H1 (cell line): ENCODE measurements around the gene BAZ2B. TPM values are rescaled to one million over a fixed set of nuclear protein-coding genes. Genes with fewer than 3 reads are reported as not detected.

Experiments
- CTCF ChIA-PET: fragments of 300-600 bp; sonication (Branson Sonifier 250); formaldehyde crosslinking; loops from one replicate; lab custom pipeline; 2021; ENCODE audit not compliant: partially characterized antibody; lab: Charles Lee
- POLR2A ChIA-PET: fragments of 300-600 bp; sonication (Branson Sonifier 250); formaldehyde crosslinking; loops from one replicate; lab custom pipeline; 2021; ENCODE audit warnings: inconsistent platforms; ENCODE audit not compliant: partially characterized antibody; lab: Charles Lee
- DNase-seq, 2 experiments: peaks; one replicate each; pipeline versions ENCODE4 v3.0.0 to v3.0.0-alpha.2; 2010 to 2022; ENCODE audit warnings: low spot score in 2 of 2, low read depth in 1 of 2, mixed read lengths in 1 of 2
- FAIRE-seq: peaks from 2 replicates; lab custom pipeline; 2011; peaks lifted over from hg19 to GRCh38; lab: Jason Lieb, UNC
- H2AFZ ChIP-seq: 2 replicates; pipeline ENCODE4 v1.8.1; 2012; ENCODE audit warnings: low read length, inconsistent platforms
- H2AK5ac ChIP-seq: 2 replicates; pipeline ENCODE4 v1.6.1; 2013; ENCODE audit warnings: low read depth, low read length
- H2BK120ac ChIP-seq: replicated peaks from 2 replicates; pipeline ENCODE3; 2013; ENCODE audit warnings: low read depth, low read length, inconsistent platforms
- H2BK12ac ChIP-seq: 2 replicates; pipeline ENCODE4 v1.6.1; 2013; ENCODE audit warnings: low read depth, low read length
- H2BK15ac ChIP-seq: 2 replicates; pipeline ENCODE4 v1.6.1; 2013; ENCODE audit warnings: low read length
- H2BK20ac ChIP-seq: 2 replicates; pipeline ENCODE4 v1.6.1; 2013; ENCODE audit warnings: low read length
- H2BK5ac ChIP-seq: 2 replicates; pipeline ENCODE4 v1.6.1; 2013; ENCODE audit warnings: low read depth, low read length
- H3K14ac ChIP-seq: 2 replicates; pipeline ENCODE4 v1.6.1; 2013; ENCODE audit warnings: inconsistent platforms; ENCODE audit not compliant: insufficient read length
- H3K18ac ChIP-seq: 2 replicates; pipeline ENCODE4 v1.6.1; 2013; ENCODE audit warnings: low read length; ENCODE audit errors: extremely low read depth
- H3K23ac ChIP-seq: 2 replicates; pipeline ENCODE4 v1.6.1; 2013; ENCODE audit warnings: inconsistent platforms; ENCODE audit not compliant: insufficient read length
- H3K23me2 ChIP-seq: 2 replicates; pipeline ENCODE4 v1.6.1; 2013; ENCODE audit warnings: low read depth, low read length
- H3K27ac ChIP-seq: 2 replicates; pipeline ENCODE4 v1.6.1; 2011; ENCODE audit warnings: low read depth, low read length, inconsistent platforms
- H3K27me3 ChIP-seq, 4 experiments: replicated peaks in 1 of 4; 1 replicate in 1 of 4; 2 replicates in 3 of 4; pipeline versions ENCODE4 v1.6.1 to v1.8.1; 2011 to 2013; ENCODE audit warnings: low read length in 3 of 4, mild to moderate bottlenecking in 3 of 4, inconsistent platforms in 2 of 4, mixed read lengths in 2 of 4, moderate library complexity in 1 of 4; ENCODE audit not compliant: control insufficient read depth in 3 of 4, insufficient read depth in 3 of 4; ENCODE audit errors: extremely low read depth in 1 of 4
- H3K36me3 ChIP-seq, 4 experiments: 2 replicates each; pipeline versions ENCODE4 v1.6.1 to v1.8.1; 2011 to 2013; ENCODE audit warnings: mild to moderate bottlenecking in 4 of 4, low read length in 3 of 4, moderate library complexity in 2 of 4, control low read depth in 1 of 4, inconsistent platforms in 1 of 4; ENCODE audit not compliant: insufficient read depth in 4 of 4, control insufficient read depth in 2 of 4
- H3K4ac ChIP-seq: replicated peaks from 2 replicates; pipeline ENCODE3; 2013; ENCODE audit warnings: low read length, low read depth, mixed read lengths, inconsistent platforms; ENCODE audit not compliant: insufficient read length
- H3K4me1 ChIP-seq, 4 experiments: replicated peaks in 1 of 4; 1 replicate in 1 of 4; 2 replicates in 3 of 4; pipeline versions ENCODE4 v1.6.1 to v1.8.1; 2011 to 2013; ENCODE audit warnings: low read length in 3 of 4, inconsistent platforms in 2 of 4, mixed read lengths in 1 of 4; ENCODE audit not compliant: insufficient read depth in 4 of 4, control insufficient read depth in 3 of 4
- H3K4me2 ChIP-seq, 2 experiments: 2 replicates each; pipeline versions ENCODE4 v1.6.1 to v1.8.1; 2011 to 2013; ENCODE audit warnings: low read depth in 2 of 2, low read length in 2 of 2, control low read depth in 1 of 2, inconsistent platforms in 1 of 2, mild to moderate bottlenecking in 1 of 2; ENCODE audit not compliant: insufficient read depth in 1 of 2
- H3K4me3 ChIP-seq, 4 experiments: fragments of 200-600, 300-600 bp in 1 of 4; sonication (generic), shearing (Covaris generic), sonication (Bioruptor Twin) in 1 of 4; 2 replicates each; pipeline versions ENCODE4 v1.5.1 to v1.8.1; 2011 to 2016; ENCODE audit warnings: low read length in 4 of 4, low read depth in 3 of 4, control low read depth in 2 of 4, inconsistent platforms in 2 of 4, mild to moderate bottlenecking in 2 of 4, mixed read lengths in 1 of 4, moderate library complexity in 1 of 4; ENCODE audit not compliant: insufficient read depth in 2 of 4; ENCODE audit errors: extremely low read depth in 1 of 4
- H3K56ac ChIP-seq: replicated peaks from 2 replicates; pipeline ENCODE3; 2013; ENCODE audit warnings: low read depth, mild to moderate bottlenecking, mixed read lengths, low read length, inconsistent platforms; ENCODE audit not compliant: insufficient read length
- H3K79me1 ChIP-seq: 2 replicates; pipeline ENCODE4 v1.6.1; 2013; ENCODE audit warnings: low read depth, low read length, control low read depth
- H3K79me2 ChIP-seq, 2 experiments: 2 replicates each; pipeline versions ENCODE4 v1.6.1 to v1.8.1; 2012 to 2013; ENCODE audit warnings: low read length in 2 of 2, mild to moderate bottlenecking in 2 of 2, inconsistent platforms in 1 of 2; ENCODE audit not compliant: insufficient read depth in 2 of 2, control insufficient read depth in 1 of 2
- H3K9ac ChIP-seq, 4 experiments: replicated peaks in 1 of 4; 1 replicate in 1 of 4; 2 replicates in 3 of 4; pipeline versions ENCODE4 v1.6.1 to v1.8.1; 2011 to 2013; ENCODE audit warnings: low read depth in 3 of 4, low read length in 3 of 4, control low read depth in 2 of 4, mild to moderate bottlenecking in 2 of 4, moderate library complexity in 2 of 4, inconsistent platforms in 1 of 4; ENCODE audit errors: extremely low read depth in 1 of 4
- H3K9me3 ChIP-seq, 2 experiments: 2 replicates each; pipeline versions ENCODE4 v1.6.1 to v1.8.1; 2012 to 2013; ENCODE audit warnings: mild to moderate bottlenecking in 2 of 2, moderate library complexity in 2 of 2, control low read depth in 1 of 2, inconsistent platforms in 1 of 2, low read depth in 1 of 2, low read length in 1 of 2, mixed read lengths in 1 of 2; ENCODE audit not compliant: insufficient read depth in 2 of 2
- H4K20me1 ChIP-seq, 2 experiments: replicated peaks in 1 of 2; 2 replicates each; pipeline versions ENCODE3 to v1.8.1; 2011 to 2013; ENCODE audit warnings: inconsistent platforms in 2 of 2, low read length in 2 of 2, mild to moderate bottlenecking in 1 of 2; ENCODE audit not compliant: insufficient read depth in 2 of 2, control insufficient read depth in 1 of 2
- H4K5ac ChIP-seq: 2 replicates; pipeline ENCODE4 v1.6.1; 2013; ENCODE audit warnings: low read length, low read depth, mixed read lengths, inconsistent platforms; ENCODE audit not compliant: insufficient read length
- H4K8ac ChIP-seq: 2 replicates; pipeline ENCODE4 v1.8.0; 2013; ENCODE audit warnings: mild to moderate bottlenecking, moderate library complexity, low read length, inconsistent platforms; ENCODE audit not compliant: insufficient read depth; ENCODE audit errors: extremely low read depth
- H4K91ac ChIP-seq: replicated peaks from 2 replicates; pipeline ENCODE3; 2013; ENCODE audit warnings: low read length, mixed read lengths, inconsistent platforms; ENCODE audit not compliant: insufficient read length
- ATF2 ChIP-seq: IDR thresholded peaks from 2 replicates; pipeline ENCODE4 v1.6.1; 2012; ENCODE audit warnings: low read length, inconsistent platforms
- CTCF ChIP-seq, 3 experiments: IDR thresholded peaks; 1 replicate in 2 of 3; 2 replicates in 1 of 3; pipeline versions ENCODE4 v1.5.1 to v1.6.1; 2011; ENCODE audit warnings: low read length in 3 of 3, mild to moderate bottlenecking in 3 of 3, inconsistent platforms in 2 of 3, low read depth in 1 of 3, moderate library complexity in 1 of 3; ENCODE audit not compliant: insufficient read depth in 1 of 3; ENCODE audit errors: control extremely low read depth in 1 of 3
- GABPA ChIP-seq: IDR thresholded peaks from 2 replicates; pipeline ENCODE4 v1.6.1; 2011; ENCODE audit warnings: mild to moderate bottlenecking, low read length, moderate library complexity, borderline replicate concordance; ENCODE audit not compliant: insufficient read depth
- POU5F1 ChIP-seq: IDR thresholded peaks from 2 replicates; pipeline ENCODE4 v1.6.1; 2011; ENCODE audit warnings: low read depth, mild to moderate bottlenecking, low read length, moderate library complexity
- RAD21 ChIP-seq, 2 experiments: IDR thresholded peaks in 1 of 2; conservative IDR thresholded peaks in 1 of 2; 2 replicates each; pipeline ENCODE4 v1.6.1; 2011; ENCODE audit warnings: low read depth in 2 of 2, low read length in 2 of 2, improper control_type of control experiment in 1 of 2, inconsistent platforms in 1 of 2, mild to moderate bottlenecking in 1 of 2, moderate library complexity in 1 of 2
- RNF2 ChIP-seq: fragments of 200-900, 300-1000 bp; sonication (generic); IDR thresholded peaks from 2 replicates; pipeline ENCODE4 v1.7.1; 2016; ENCODE audit warnings: borderline replicate concordance, low read depth, mild to moderate bottlenecking, antibody characterized with exemption, low read length; ENCODE audit not compliant: poor library complexity, severe bottlenecking; ENCODE audit errors: missing control alignments
- SUZ12 ChIP-seq: fragments of 200-600 bp; sonication (generic); IDR thresholded peaks from 2 replicates; pipeline ENCODE4 v1.6.1; 2012; ENCODE audit warnings: mild to moderate bottlenecking, inconsistent platforms, low read length, moderate library complexity, mixed read lengths
- TAF1 ChIP-seq: IDR thresholded peaks from 2 replicates; pipeline ENCODE4 v1.6.1; 2011; ENCODE audit warnings: mild to moderate bottlenecking, low read depth, low read length
- WGBS, 2 experiments: shearing (Covaris generic) in 1 of 2; methylation state at CpG; one replicate each; pipeline versions ENCODE4 v1.1.6 to v1.1.7; 2013 to 2015; ENCODE audit warnings: low lambda C conversion rate in 2 of 2, mixed read lengths in 2 of 2, inconsistent platforms in 1 of 2, low coverage in 1 of 2, missing lambda C conversion rate in 1 of 2; ENCODE audit not compliant: insufficient replicate concordance in 2 of 2, insufficient coverage in 1 of 2, insufficient read length in 1 of 2; ENCODE audit errors: extremely low coverage in 1 of 2, missing lambda C conversion rate in 1 of 2; 5-methylcytosine and 5-hydroxymethylcytosine counted together
- polyA plus RNA-seq, 7 experiments: library from polyadenylated mRNA; depleted of rRNA in 3 of 7; stranded (reverse) in 5 of 7; unstranded in 2 of 7; fragments of >200 nt in 5 of 7; fragments of 200-250 nt in 2 of 7; gene quantifications; 1 replicate in 5 of 7; 2 replicates in 1 of 7; 4 replicates in 1 of 7; pipeline versions ENCODE4 v1.2.1 to v1.2.3, GENCODE V29; 2011 to 2013; ENCODE audit warnings: missing spikeins in 2 of 7, mixed read lengths in 2 of 7
- total RNA-seq: library from RNA; stranded (reverse); fragmentation: NEBNext Ultra II Directional; extraction: Animal tissue kit (Norgen Biotek cat#: 25700); gene quantifications from 2 replicates; pipeline ENCODE4 v1.2.1, GENCODE V29; 2021

The BAZ2B gene
- total and polyA plus RNA-seq, 2 of the 8 experiments (the other 6 are each of a cell fraction or from before 2014, with no cell fraction given): 15.2 to 46.3 TPM

- H3K36me3 ChIP-seq: no peaks in the 10 kb centered on the region
- CTCF ChIA-PET: interaction anchor here (0.7 to 1.1 kb wide), 3 partner anchors 16 to 119 kb away, joined by 3 read pairs; no protein-coding TSS in a partner anchor
- TF ChIP-seq POU5F1 (no peak), RAD21 (IDR thresholded peaks at IDR 0.05 in 1 of 2, conservative IDR thresholded peaks at IDR 0.05 in 1 of 2; ENCODE audit: low read depth in 2 of 2, low read length in 2 of 2) (no peak), CTCF (IDR thresholded peaks at IDR 0.05; ENCODE audit: control extremely low read depth in 1 of 3, insufficient read depth in 1 of 3, low read depth in 1 of 3, low read length in 3 of 3) (no peak), RNF2 (no peak), GABPA (no peak), SUZ12 (no peak), ATF2 (no peak), TAF1 (no peak)
These were observed 126.9 kb downstream of the BAZ2B start for GRCh38 chr2:159489476-159489875.

More at GRCh38 chr2:159489476-159489875, 126.9 kb downstream of the BAZ2B start:
- no peaks in the 10 kb centered on the region for H3K9me3 ChIP-seq
- peaks cover 0 to 1% of the 10 kb centered on the region in 2 experiments; a peak in 1 of 4 replicates for H3K79me2 ChIP-seq
- H3K9ac ChIP-seq: no peak overlapping the region
- H3K27me3 ChIP-seq: no peaks in the 10 kb centered on the region
- POLR2A ChIA-PET: no interaction called here
- H3K4me1 ChIP-seq: no peaks in the 10 kb centered on the region
- no peak overlapping the region for H3K18ac ChIP-seq
- H4K20me1 ChIP-seq: peaks cover 0 to 2% of the 10 kb centered on the region in 2 experiments
- no peak overlapping the region for H4K91ac ChIP-seq
- H2AK5ac ChIP-seq: no peak overlapping the region
- H3K56ac ChIP-seq: no peak overlapping the region
- H3K4me3 ChIP-seq: no peak overlapping the region
- no peak overlapping the region for H2AFZ ChIP-seq
- peaks cover 2% of the 10 kb centered on the region; the same call in 1 of the 2 replicates for H3K23me2 ChIP-seq
- no peaks in the 10 kb centered on the region for H3K79me1 ChIP-seq
- H3K4ac ChIP-seq: no peak overlapping the region
- no peak overlapping the region for H2BK5ac ChIP-seq
- H4K8ac ChIP-seq: no peak overlapping the region
- no peak overlapping the region for H2BK120ac ChIP-seq
- H4K5ac ChIP-seq: no peak overlapping the region
- no peak overlapping the region for H2BK15ac ChIP-seq
- H3K27ac ChIP-seq: no peak overlapping the region
- no peak overlapping the region for H2BK12ac ChIP-seq
- FAIRE-seq (no peak), DNase-seq (no peak)
- H3K4me2 ChIP-seq: no peak overlapping the region
- 100% methylated on average over 2 of the region's 2 CpGs; no CpG with 5 or more reads in 1 of the 2 experiments for WGBS, 2 experiments
- no peak overlapping the region for H3K23ac ChIP-seq
- H3K14ac ChIP-seq: no peak overlapping the region
- no peak overlapping the region for H2BK20ac ChIP-seq
